Measurements from ENCODE around the gene BCL2L1.

The BCL2L1 gene

GRCh38 chr20:31731321-31731717 lies 8.7 kb upstream of the BCL2L1 start:
- DNase-seq: no peak

- peak; percentile 88 to 100 (median 98) for DNase-seq
Measured at GRCh38 chr20:31723319-31724078, 831 bp upstream of the BCL2L1 start.

- peak in 1 of 51 donors; percentile 69 for DNase-seq
Measured at GRCh38 chr20:31723069-31723318, 326 bp upstream of the BCL2L1 start.

- DNase-seq: peak in 26 of 51 donors; percentile 3 to 75 (median 25)
Measured at GRCh38 chr20:31721408-31722256, 1.0 kb downstream of the BCL2L1 start.

GRCh38 chr20:31720486-31721407 lies 1.9 kb downstream of the BCL2L1 start:
- DNase-seq: peak in 8 of 51 donors; percentile 8 to 45 (median 16)

- DNase-seq: peak in 26 of 51 donors; percentile 5 to 73 (median 34)
Measured at GRCh38 chr20:31719644-31720485, 2.8 kb downstream of the BCL2L1 start.

DNA sequence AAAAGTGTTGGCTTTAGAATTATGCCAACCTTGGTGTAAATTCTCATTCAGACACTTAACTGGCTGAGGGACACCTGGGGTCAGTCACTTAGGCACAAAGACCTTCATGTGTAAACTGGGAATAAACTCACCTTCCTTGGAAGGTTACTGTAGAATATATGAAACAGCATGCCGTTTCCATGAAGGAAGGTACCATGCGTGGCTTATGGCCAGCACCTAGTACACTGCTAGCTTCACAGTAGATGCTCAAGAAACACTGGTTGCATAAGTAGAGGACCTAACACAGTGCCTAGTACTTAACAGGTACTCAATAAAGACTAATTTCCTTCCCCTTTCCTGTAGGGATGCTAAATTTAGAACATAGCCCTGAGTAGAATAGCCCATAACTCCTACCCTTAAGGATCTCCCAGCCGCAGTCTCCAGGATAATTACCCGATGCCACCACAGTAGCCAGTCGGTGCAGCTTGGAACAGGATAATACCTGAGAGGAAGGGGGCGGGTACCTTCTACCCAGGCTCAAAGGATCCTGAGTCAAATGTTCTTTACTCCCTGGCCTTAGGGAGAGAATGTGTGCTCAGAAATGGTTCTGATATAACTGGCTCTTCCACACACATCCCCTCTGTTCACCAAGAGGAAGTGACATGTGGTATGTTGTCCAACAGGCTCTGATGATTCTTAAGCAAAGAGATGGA lies 3.6 kb downstream of the BCL2L1 start:
- peak in 2 of 51 donors; percentile 50 to 72 for DNase-seq

DNA sequence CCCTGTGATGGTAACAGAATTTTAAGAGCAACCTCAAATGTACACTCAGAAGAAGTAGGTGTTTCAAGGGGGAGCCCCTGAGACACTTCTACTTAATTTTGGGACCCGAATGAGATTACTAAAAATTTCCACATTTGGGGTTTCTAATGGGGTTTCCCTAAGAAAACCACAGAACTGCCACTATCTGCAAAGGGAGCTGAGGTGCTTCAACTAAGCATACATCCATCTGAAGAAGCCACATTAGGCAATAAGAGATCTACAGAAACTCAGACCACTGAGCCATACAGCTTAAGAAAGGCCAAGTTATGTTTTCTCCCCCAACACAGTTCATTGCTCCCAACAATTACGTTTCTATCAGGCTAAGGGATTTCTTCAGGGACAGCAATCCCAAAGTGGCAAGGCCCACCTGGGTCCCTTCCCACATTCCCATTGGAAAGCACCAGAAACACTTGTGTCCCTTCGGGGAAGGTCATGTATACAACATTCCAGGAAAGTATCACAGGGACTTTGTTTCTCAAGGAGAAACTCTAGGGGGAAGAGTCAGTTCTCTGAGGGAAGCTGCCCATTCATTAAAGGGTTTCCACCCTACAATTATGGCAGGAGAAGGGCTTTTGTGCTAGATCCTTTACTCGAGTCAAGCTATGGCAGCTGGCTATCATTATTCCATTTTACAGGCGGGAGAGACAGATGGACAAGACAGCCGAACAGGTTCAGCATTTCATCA lies 5.0 kb downstream of the BCL2L1 start:
- no peak for DNase-seq

GRCh38 chr20:31716818-31717477 lies 5.7 kb downstream of the BCL2L1 start:
- no peak for DNase-seq

GRCh38 chr20:31716351-31716750 lies 6.3 kb downstream of the BCL2L1 start:
- no peak for DNase-seq

- DNase-seq: no peak
Measured at GRCh38 chr20:31715766-31716165, 6.9 kb downstream of the BCL2L1 start.

GRCh38 chr20:31713312-31714273 lies 9.1 kb downstream of the BCL2L1 start:
- peak in 5 of 51 donors; percentile 14 to 67 (median 21) for DNase-seq

GRCh38 chr20:31712564-31713311 lies 9.9 kb downstream of the BCL2L1 start:
- peak in 46 of 51 donors; percentile 12 to 91 (median 69) for DNase-seq

- DNase-seq: peak in 11 of 51 donors; percentile 5 to 42 (median 24)
Measured at GRCh38 chr20:31712112-31712553, 10.5 kb downstream of the BCL2L1 start.

DNA sequence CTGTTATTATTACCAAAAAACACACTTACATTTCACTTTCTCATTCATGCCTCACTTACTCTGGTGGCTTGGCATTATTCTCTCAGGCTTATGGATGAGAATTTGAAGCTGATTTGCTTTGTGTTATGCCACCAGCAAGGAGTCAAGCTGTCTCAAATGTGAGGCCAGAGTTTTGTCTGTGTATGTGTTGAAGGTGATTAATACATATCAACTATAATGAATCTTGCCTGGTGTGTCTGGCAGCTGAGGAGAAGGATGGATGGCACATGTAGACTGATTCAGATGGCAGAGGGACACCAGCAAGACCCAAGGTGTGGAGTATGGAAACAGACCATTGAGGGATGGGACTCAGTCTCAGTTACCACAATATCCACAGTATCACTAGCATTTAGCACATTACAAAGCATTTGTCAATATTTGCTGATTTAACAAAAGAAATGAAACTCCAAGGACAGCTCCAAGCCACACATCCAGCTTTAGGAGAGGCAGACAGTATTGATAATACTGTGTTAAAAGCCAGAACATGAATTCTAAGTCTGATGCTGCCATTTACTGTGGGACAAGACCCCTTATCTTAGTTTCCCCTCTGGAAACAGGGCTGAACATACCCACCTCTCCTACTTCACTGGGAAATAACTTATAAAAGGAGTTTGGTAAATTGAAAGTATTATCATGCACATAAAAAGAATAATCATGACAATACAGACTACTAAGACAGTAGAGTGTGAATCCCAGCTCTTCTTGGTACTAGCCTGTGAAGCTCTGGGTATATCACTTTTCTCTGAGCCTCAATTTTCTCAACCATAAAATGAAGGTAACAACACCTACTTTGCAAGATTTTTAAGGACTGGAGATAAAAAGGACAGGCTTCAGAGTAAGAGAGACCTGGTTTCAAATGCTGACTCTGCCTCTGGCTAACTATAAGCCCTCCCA lies 11.2 kb downstream of the BCL2L1 start:
- DNase-seq: peak in 3 of 51 donors; percentile 18 to 35 (median 24)

Measured in hypothalamus (tissue), 51 donors.